Karpas-422 (cell line): ENCODE measurements around the gene ITPR1. TPM values are rescaled to one million over a fixed set of nuclear protein-coding genes. Genes with fewer than 3 reads are reported as not detected.

Experiments used
- DNase-seq: peaks from one replicate; pipeline ENCODE4 v3.0.0-alpha.2; 2015
- H2AFZ ChIP-seq: fragments of 200-600 bp; sonication (generic); 2 replicates; pipeline ENCODE4 v1.6.1; 2014; ENCODE audit warnings: antibody characterized with exemption, low read length, mixed read lengths
- H3K27ac ChIP-seq: fragments of 200-600 bp; sonication (generic); 2 replicates; pipeline ENCODE4 v1.5.1; 2014; ENCODE audit warnings: mild to moderate bottlenecking, low read length, moderate library complexity
- H3K27me3 ChIP-seq: fragments of 200-600 bp; sonication (generic); 2 replicates; pipeline ENCODE4 v1.6.1; 2014; ENCODE audit warnings: low read length, mixed read lengths
- H3K36me3 ChIP-seq: fragments of 200-600 bp; sonication (generic); 2 replicates; pipeline ENCODE4 v1.6.1; 2014; ENCODE audit warnings: low read length, mixed read lengths; ENCODE audit not compliant: insufficient read depth
- H3K4me1 ChIP-seq: fragments of 200-600 bp; sonication (generic); 2 replicates; pipeline ENCODE4 v1.6.1; 2014; ENCODE audit warnings: mild to moderate bottlenecking, low read length, mixed read lengths
- H3K4me2 ChIP-seq: fragments of 200-600 bp; sonication (generic); 2 replicates; pipeline ENCODE4 v1.6.1; 2014; ENCODE audit warnings: low read length, low read depth, mild to moderate bottlenecking; ENCODE audit not compliant: poor library complexity, severe bottlenecking
- H3K4me3 ChIP-seq: fragments of 200-600 bp; sonication (generic); 2 replicates; pipeline ENCODE4 v1.5.1; 2014; ENCODE audit warnings: mild to moderate bottlenecking, antibody characterized with exemption, low read length, mixed read lengths
- H3K79me2 ChIP-seq: fragments of 200-600 bp; sonication (generic); 2 replicates; pipeline ENCODE4 v1.6.1; 2014; ENCODE audit warnings: mild to moderate bottlenecking, low read length, mixed read lengths
- H3K9ac ChIP-seq: fragments of 200-600 bp; sonication (generic); 2 replicates; pipeline ENCODE4 v1.6.0; 2014; ENCODE audit warnings: low read length
- H3K9me2 ChIP-seq: fragments of 200-600 bp; sonication (generic), shearing (Covaris generic); replicated peaks from 2 replicates; pipeline ENCODE4 v1.6.0; 2014; ENCODE audit warnings: mild to moderate bottlenecking, low read length, moderate library complexity; ENCODE audit not compliant: insufficient read depth
- H3K9me3 ChIP-seq: fragments of 300-700, 200-600 bp; sonication (generic); 2 replicates; pipeline ENCODE4 v1.6.1; 2014; ENCODE audit warnings: low read length, mixed read lengths
- H4K20me1 ChIP-seq: fragments of 200-600 bp; sonication (generic); 2 replicates; pipeline ENCODE4 v1.6.1; 2014; ENCODE audit warnings: mild to moderate bottlenecking, antibody characterized with exemption, low read length, low read depth; ENCODE audit not compliant: insufficient read depth
- total RNA-seq: library from RNA; depleted of rRNA; stranded (reverse); fragments of >200 nt; shearing (Covaris generic); gene quantifications from 2 replicates; pipeline ENCODE4 v1.2.3, GENCODE V29; 2014; ENCODE audit warnings: low replicate concordance

ITPR1 gene
- total RNA-seq, 1 experiment from 2014 or later: 18.2 TPM

DNA sequence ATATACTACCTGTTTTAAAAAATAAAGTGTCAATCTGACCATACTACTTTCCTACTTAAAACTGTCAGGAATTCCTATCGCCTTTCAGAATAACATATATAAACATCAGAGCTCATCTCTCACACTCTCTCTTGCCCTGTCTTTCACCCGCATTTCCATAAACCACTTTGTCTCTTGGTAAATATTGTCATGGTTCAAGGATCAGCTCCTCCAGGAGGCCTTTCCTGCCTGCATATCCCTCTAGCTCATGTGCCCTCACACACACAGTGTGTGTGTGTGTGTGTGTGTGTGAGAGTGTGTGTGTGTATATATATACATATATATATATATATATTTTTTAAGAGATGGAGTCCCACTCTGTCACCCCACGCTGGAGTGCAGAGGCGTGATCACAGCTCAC is 32.8 kb upstream of the ITPR1 start:
- no peak for DNase-seq
- Histone ChIP-seq H3K9me3 (peaks cover 3% of the 10 kb centered on the region; the same call in 1 of the 2 replicates), H3K9me2 (no peaks in the 10 kb centered on the region), H4K20me1 (no peaks in the 10 kb centered on the region), H3K27ac (no peak overlapping the region), H3K9ac (no peak overlapping the region), H3K36me3 (no peaks in the 10 kb centered on the region), H2AFZ (no peak overlapping the region), H3K79me2 (no peaks in the 10 kb centered on the region), H3K4me2 (no peak overlapping the region), H3K4me3 (no peak overlapping the region), H3K4me1 (no peaks in the 10 kb centered on the region), H3K27me3 (no peaks in the 10 kb centered on the region)

DNA sequence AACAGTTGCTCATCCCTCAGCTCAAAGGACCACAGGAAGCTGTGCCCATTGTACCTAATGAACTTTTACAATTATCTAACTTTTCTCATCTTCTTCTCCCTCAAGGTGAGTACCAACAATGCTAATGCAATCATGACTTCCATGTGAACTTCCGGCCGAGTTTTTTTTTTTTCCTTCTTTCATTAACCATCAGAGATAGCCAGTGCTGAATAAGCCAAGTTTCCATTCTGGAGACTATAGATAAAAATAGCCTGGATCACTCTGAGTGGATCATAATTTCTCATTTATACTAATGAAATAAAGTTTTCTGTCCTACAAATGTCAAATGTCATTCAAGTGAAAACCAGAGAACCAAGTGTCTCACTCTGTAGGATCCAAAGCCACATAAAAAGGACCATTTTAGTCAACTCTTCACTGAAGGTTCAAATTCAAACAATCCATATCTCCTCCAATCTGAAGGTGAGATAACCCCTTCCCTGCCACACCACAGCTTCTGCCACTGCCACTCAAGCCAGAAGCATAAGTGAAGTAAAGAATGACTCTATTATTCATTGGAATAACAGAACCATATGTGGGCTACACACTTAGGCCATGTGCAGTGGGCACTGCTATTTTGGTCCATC is 31.6 kb upstream of the ITPR1 start:
- Histone ChIP-seq H3K4me3 (no peak overlapping the region), H4K20me1 (no peaks in the 10 kb centered on the region), H3K27me3 (no peaks in the 10 kb centered on the region), H3K9ac (no peak overlapping the region), H3K79me2 (0 out of 2 replicates have a peak, but pooled peaks cover 4% of the 10 kb centered on the region), H3K4me1 (peaks cover 5% of the 10 kb centered on the region), H3K9me2 (no peaks in the 10 kb centered on the region), H3K9me3 (peaks cover 3% of the 10 kb centered on the region; the same call in 1 of the 2 replicates), H3K4me2 (no peak overlapping the region), H2AFZ (no peak overlapping the region), H3K36me3 (no peaks in the 10 kb centered on the region), H3K27ac (no peak overlapping the region)
- no peak for DNase-seq

DNA sequence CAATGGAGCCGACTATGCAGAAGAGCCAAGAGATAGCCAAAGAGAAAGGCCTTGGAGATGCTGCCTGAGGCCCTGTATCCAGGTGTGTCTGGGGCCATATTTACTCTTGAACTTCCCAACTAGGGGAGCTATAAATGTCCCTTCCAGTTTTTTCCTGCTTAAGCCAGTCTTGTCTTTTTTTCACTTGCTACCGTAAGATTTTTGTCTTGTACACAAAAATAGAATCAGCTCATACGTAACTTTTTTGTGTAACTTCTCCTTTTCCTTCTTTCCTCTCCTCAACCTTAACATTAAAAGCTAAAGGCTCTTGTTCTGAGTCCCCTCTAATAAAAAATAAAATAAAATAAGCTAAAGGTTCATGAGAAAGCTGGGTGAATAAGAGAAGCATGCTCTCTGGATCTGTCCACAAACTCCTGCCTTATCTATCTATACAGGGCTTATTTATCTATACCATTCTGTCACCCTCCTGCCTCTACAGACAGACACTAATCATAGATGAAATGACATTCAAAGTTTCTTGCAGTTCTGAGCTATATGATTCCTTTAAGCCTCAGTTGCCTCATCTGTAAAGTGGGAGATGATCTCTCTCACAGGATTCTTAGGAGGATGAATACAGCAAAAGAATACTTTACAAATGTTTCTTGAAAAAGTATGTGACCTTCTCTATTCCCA is 30.6 kb upstream of the ITPR1 start:
- H3K4me3 ChIP-seq: no peak overlapping the region
- H4K20me1 ChIP-seq: no peaks in the 10 kb centered on the region
- H2AFZ ChIP-seq: no peak overlapping the region
- no peaks in the 10 kb centered on the region for H3K9me3 ChIP-seq
- H3K9ac ChIP-seq: no peak overlapping the region
- no peaks in the 10 kb centered on the region for H3K9me2 ChIP-seq
- H3K27ac ChIP-seq: no peak overlapping the region
- no peaks in the 10 kb centered on the region for H3K36me3 ChIP-seq
- no peak overlapping the region for H3K4me2 ChIP-seq
- H3K27me3 ChIP-seq: no peaks in the 10 kb centered on the region
- 0 out of 2 replicates have a peak, but pooled peaks cover 4% of the 10 kb centered on the region for H3K79me2 ChIP-seq
- peaks cover 9% of the 10 kb centered on the region for H3K4me1 ChIP-seq
- DNase-seq: no peak

DNA sequence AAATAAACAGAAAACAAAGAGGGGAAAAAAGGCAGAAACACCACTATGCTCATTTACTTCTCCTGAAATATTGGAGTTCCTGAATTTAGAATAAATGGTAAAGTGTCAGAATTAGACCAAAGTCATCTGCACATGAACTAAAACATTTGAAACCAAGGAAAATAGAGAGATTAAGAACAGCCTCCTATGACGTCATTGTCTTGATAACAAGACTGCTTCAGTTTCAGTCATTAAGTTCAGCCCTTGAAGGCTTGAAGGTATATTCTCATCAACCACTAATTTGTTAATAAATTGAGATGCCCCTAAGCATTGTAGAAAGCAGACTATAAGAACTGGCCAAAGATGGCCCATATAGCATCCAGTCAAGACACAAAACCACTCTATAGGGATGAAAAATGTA is 28.6 kb upstream of the ITPR1 start:
- no peak for DNase-seq

DNA sequence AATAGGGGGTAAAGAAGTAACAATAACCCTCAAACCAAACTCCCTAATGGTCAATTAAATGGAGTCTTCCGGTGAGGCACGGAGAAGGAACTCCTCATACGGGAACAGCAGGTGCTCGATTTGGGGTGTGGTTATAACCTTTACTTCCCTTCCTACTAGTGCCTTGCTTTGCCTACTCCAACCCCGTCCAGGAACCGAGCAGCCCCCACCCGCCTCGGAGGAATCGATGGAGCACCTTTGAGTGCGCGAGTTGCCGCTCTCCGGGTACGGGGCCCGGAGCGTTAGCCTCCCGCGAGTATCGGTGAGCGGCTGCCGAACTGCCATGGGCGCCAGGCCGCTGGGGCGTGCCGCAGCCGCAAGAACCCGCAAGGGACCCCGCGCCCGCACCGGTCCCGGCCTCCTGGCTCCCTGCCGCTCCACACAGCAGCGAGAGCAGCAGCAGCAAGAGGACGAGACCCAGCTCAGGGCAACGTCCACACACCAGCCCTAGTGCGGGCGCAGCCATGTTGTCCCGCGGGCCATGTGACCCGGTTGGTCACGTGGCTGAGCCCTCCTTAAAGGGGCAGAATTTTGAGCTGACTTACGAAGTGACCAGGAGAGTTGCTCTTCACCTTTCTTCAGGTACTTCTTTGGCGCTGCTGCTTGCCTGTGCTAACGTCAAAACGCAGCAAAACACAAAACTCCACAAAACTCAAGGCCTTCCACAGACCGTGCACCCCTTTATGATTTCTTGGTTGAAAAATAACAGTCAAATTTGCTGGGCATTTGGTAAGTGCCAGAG is 26.2 kb upstream of the ITPR1 start, which contains the start of gene SUMF1:
Gene SUMF1, minus strand, starts transcription at position 529 of the 781 bp plus-strand sequence. Its CDS starts 24 bp downstream, at position 505.
- Histone ChIP-seq H3K79me2 (0 out of 2 replicates have a peak, but pooled peaks cover 4% of the 10 kb centered on the region), H3K9ac (peak within 1 kb of the TSS; percentile 74), H4K20me1 (no peaks in the 10 kb centered on the region), H3K27ac (no peak within 1 kb of the TSS), H3K27me3 (no peaks in the 10 kb centered on the region), H3K9me3 (no peaks in the 10 kb centered on the region), H3K4me1 (peaks cover 10% of the 10 kb centered on the region), H3K36me3 (no peaks in the 10 kb centered on the region), H3K4me3 (peak within 1 kb of the TSS; percentile 84), H3K4me2 (peak within 1 kb of the TSS; percentile 79), H3K9me2 (no peaks in the 10 kb centered on the region), H2AFZ (peak within 1 kb of the TSS; percentile 93)
- peak; percentile 91 for DNase-seq

More for the DNA sequence above, 28.6 kb upstream of the ITPR1 start:
- Histone ChIP-seq H3K9me2 (no peaks in the 10 kb centered on the region), H4K20me1 (no peaks in the 10 kb centered on the region), H2AFZ (no peak overlapping the region), H3K9ac (no peak overlapping the region), H3K79me2 (0 out of 2 replicates have a peak, but pooled peaks cover 4% of the 10 kb centered on the region), H3K27me3 (no peaks in the 10 kb centered on the region), H3K9me3 (no peaks in the 10 kb centered on the region), H3K4me2 (no peak overlapping the region), H3K4me1 (peaks cover 10% of the 10 kb centered on the region), H3K27ac (no peak overlapping the region), H3K36me3 (no peaks in the 10 kb centered on the region), H3K4me3 (no peak overlapping the region)

DNA sequence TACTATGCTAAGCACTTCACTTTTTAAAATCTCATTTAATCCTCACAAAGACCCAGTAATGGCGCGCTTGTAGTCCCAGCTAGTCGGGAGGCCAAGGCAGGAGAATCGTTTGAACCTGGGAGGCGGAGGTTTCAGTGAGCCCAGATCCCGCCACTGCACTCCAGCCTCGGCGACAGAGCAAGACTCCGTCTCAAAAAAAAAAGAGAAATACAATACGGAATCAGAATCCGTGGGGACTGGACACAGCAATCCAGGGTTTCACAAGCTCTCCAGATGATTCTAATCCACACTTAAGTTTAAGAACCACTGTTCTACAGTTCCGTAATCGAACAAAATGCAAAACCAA is 25.7 kb upstream of the ITPR1 start:
- no peaks in the 10 kb centered on the region for H3K36me3 ChIP-seq
- H3K4me2 ChIP-seq: peak overlapping the region; percentile 79
- H2AFZ ChIP-seq: peak overlapping the region; percentile 93
- H4K20me1 ChIP-seq: no peaks in the 10 kb centered on the region
- no peaks in the 10 kb centered on the region for H3K27me3 ChIP-seq
- no peak for DNase-seq
- H3K4me3 ChIP-seq: peak overlapping the region; percentile 84
- 0 out of 2 replicates have a peak, but pooled peaks cover 4% of the 10 kb centered on the region for H3K79me2 ChIP-seq
- no peaks in the 10 kb centered on the region for H3K9me3 ChIP-seq
- H3K9ac ChIP-seq: peak overlapping the region; percentile 74
- H3K9me2 ChIP-seq: no peaks in the 10 kb centered on the region
- H3K4me1 ChIP-seq: peaks cover 10% of the 10 kb centered on the region
- H3K27ac ChIP-seq: no peak overlapping the region

DNA sequence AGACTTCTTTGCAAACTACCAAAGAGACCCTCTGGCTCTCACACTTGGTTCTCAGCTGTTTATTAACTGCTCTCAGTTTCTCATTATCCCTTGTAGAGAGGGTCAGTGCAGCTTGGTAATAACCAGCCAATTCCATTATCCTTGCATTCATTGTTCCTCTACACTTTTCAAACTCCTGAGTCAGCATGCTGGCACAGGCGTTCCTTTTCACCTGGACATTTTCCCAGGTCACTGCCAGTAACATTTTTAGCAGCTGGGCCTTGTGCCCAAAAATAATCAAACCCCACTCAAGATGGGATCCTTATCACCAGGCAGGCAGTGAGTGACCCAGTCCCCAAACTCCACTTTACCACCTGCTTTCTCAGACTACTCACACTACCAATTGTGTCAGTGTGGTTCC is 21.2 kb upstream of the ITPR1 start:
- Histone ChIP-seq H3K36me3 (no peaks in the 10 kb centered on the region), H3K27ac (no peak overlapping the region), H3K4me1 (peaks cover 11% of the 10 kb centered on the region), H3K27me3 (no peaks in the 10 kb centered on the region), H3K9me2 (no peaks in the 10 kb centered on the region), H3K9me3 (no peaks in the 10 kb centered on the region), H2AFZ (no peak overlapping the region), H3K9ac (no peak overlapping the region), H3K79me2 (no peaks in the 10 kb centered on the region), H4K20me1 (no peaks in the 10 kb centered on the region), H3K4me3 (no peak overlapping the region), H3K4me2 (no peak overlapping the region)
- no peak for DNase-seq

DNA sequence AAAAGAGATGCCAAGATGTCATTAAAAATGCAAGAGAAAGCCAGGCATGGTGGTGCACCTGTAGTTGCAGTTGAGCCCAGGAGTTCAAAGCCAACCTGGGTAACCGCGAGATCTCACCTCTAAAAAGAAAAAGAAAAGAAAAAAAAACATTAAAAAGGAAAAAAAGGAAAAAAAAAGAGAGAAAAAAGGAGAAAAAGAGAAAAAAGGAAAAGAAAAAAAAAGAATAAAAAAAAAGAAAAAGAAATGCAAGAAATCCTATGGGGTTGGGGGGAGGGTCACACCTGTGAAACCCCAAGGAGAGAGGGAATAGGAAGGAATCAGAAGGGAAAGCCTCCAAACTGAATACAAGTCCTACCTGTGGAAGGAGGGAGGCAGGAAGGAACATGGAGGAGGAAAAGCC is 20.8 kb upstream of the ITPR1 start:
- Histone ChIP-seq H3K4me2 (no peak overlapping the region), H3K9me3 (no peaks in the 10 kb centered on the region), H3K36me3 (no peaks in the 10 kb centered on the region), H3K27me3 (no peaks in the 10 kb centered on the region), H3K4me1 (peaks cover 10% of the 10 kb centered on the region), H3K27ac (no peak overlapping the region), H4K20me1 (no peaks in the 10 kb centered on the region), H3K4me3 (no peak overlapping the region), H2AFZ (no peak overlapping the region), H3K9ac (no peak overlapping the region), H3K79me2 (no peaks in the 10 kb centered on the region), H3K9me2 (no peaks in the 10 kb centered on the region)
- DNase-seq: no peak
